Kasumi-1 (cell line): ENCODE results near the gene ENTPD2.

ENCODE experiments used
- DNase-seq, 2 experiments: peaks; one replicate each; lab custom pipeline; 2025; lab: John Stamatoyannopoulos, UW

Gene ENTPD2

DNA sequence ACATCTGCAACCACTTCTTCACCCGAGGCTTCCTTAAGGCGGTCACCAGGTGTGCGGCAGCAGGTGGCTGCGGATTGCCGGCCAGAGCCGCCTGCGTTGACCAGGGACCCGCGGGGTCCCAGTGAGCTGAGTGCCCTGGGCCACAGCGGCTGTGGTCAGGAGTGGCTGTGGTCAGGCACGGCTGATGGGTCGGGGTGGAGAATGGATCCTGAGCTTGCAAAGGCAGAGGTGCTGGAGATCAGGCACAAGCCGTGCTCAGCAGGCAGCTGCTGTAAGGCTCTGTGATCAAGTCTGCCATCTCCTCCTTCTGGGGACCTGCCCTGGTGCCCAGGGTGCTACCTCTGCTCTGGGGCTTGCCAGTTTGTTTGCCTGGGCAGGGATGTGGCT lies 25.5 kb upstream of the ENTPD2 start:
- DNase-seq: no peak

DNA sequence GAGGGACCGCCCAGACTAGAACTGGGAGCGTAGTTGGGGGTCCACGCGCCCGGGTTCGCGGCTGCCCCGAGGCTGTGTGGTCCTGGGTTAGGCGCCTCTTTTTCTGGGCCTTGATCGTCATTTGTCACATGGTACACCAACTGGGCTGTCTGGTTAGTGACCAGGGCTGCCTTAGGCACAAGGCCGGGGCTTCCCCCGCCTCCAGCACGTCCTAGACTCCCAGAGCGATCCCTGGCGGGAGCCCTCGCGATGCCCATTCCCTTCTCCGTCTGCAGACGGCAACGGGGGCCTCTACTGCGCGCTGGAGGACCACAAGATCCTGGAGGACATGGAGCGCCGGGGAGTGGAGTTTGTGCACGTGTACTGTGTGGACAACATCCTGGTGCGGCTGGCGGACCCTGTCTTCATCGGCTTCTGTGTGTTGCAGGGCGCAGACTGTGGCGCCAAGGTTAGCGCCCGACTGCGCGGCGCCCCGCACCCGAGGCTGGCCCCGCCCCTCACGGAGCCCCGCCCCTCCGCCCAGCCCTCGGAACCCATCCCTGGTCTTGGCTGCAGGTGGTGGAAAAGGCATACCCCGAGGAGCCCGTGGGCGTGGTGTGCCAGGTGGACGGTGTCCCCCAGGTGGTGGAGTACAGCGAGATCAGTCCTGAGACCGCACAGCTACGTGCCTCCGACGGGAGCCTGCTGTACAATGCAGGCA lies 25.0 kb upstream of the ENTPD2 start:
- DNase-seq: no peak

DNA sequence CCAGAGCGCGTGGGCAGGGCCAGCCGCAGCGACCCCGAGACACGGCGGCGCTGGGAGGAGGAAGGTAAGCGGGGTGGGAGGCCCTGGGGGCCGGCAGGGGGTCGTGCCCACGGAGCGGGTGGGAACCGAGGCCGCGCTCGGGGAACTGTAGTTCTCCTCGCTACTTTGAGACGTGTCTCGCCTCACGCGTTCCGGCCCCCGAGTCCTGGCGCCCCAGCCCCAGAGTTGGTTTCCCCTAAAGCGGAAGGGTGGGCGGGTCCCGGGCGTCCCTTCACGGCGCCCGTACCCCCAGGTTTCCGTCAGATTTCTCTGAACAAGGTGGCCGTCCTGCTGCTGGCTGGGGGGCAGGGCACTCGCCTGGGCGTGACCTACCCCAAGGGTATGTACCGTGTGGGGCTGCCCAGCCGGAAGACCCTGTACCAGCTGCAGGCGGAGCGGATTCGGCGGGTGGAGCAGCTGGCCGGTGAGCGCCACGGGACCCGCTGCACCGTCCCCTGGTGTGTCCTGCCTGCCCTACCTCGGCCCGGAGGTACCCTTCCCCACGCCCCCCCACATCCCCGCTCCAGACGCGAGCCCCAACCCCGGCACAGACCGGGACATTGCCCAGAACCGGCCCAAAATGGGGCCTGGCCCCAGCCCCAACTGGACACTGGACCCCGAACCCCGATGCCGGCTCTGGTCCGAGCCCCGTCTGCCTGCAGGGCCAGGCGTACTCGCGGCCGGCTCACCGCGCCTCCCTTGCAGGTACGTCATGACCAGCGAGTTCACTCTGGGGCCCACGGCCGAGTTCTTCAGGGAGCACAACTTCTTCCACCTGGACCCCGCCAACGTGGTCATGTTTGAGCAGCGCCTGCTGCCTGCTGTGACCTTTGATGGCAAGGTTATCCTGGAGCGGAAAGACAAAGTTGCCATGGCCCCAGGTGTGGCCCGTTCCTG lies 24.2 kb upstream of the ENTPD2 start:
- no peak for DNase-seq

DNA sequence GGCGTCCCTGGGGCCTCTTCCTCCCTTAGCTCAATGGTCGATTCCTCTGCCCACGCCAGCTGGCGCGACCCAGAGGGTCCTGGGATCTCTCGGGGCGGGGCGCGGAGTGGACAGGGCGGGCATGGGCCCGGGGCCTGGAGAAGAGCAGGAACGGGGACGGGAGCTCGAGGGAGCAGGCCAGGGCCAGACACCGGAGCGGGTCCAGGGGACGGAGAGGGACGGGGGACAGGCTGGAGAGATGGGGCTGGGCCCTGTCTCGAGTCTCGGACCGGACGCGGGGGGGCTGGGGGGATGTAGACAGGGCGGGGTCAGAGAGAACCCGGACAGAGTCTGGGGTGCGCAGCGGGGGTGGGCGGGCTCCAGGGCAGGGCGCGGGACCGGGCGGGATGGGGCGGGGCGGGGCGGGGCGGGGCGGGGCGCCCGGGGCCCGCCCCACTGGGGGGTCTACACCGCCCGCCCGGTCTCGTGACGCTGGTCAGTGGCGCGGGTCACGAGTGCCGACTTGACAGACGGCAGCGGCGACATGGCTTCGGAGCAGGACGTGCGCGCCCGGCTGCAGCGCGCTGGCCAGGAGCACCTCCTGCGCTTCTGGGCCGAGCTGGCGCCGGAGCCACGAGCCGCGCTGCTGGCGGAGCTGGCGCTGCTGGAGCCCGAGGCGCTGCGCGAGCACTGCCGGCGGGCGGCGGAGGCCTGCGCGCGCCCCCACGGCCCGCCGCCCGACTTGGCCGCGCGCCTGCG lies 23.3 kb upstream of the ENTPD2 start, which contains the start of gene UAP1L1:
Gene UAP1L1 (plus strand): TSS at position 508 of the 738 bp plus-strand sequence. CDS start 16 bp downstream, at position 524.
- DNase-seq: peak; percentile 8 to 9

DNA sequence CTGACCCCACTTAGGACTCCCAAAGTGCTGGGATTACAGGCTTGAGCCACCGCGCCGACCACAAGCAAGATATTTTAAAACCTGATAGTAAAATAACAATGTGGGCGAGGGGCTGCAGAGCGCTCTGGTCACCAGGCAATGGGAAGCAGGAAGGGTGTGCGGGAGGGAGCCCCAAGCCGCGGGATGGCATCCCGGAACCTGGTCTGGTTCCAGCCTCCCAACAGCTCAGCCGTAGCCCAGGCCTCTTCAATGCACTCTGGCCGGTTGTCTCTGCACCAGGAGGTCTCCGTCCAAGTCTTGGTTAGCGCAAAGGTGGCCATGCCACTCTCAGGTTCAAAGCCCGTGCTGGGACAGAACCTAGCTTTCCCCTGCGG lies 22.8 kb upstream of the ENTPD2 start:
- DNase-seq: no peak

DNA sequence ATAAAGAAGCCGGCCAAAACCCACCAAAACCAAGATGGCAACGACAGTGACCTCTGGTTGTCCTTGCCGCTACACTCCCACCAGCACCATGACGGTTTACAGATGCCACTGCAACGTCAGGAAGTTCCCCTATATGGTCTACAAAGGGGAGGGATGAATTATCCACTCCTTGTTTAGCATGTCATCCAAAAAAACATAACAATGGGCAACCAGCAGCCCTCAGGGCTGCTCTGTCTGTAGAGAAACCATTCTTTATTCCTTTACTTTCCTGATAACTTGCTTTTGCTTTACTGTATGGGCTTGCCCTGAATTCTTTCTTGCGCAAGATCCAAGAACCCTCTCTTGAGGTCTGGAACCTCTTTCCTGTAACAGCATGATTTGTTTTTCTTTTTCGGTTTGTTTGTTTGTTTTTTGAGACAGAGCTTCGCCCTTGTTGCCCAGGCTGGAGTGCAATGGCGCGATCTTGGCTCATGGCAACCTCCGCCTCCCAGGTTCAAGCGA lies 21.5 kb upstream of the ENTPD2 start:
- DNase-seq: no peak

DNA sequence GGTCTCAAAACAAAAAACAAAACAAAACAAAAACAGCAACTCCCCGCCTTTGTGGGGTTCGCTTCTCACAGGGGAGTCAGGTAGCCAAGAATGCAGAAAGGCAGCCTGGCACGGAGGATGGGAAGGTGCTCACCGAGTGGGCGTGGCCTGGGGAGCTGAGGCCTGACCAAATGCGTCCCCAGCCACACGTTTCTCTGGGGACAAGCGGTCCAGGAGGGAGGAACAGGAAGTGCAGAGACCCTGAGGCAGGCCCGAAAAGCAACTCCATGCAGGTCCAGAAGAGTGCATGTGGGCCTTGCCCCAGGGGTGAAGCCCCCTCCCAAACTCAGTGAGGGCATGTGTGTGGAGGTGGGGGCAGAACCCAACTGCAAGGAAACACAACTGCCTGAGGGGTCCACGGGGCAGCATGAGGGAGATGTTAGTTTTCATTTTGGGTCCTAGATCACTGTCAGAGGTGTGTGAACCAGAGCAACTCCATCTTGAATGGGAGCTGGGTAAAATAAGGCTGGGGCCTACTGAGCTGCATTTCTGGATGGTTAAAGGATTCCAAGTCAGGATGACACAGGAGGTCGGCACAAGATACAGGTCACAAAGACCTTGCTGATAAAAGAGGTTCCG lies 20.9 kb upstream of the ENTPD2 start:
- no peak for DNase-seq

DNA sequence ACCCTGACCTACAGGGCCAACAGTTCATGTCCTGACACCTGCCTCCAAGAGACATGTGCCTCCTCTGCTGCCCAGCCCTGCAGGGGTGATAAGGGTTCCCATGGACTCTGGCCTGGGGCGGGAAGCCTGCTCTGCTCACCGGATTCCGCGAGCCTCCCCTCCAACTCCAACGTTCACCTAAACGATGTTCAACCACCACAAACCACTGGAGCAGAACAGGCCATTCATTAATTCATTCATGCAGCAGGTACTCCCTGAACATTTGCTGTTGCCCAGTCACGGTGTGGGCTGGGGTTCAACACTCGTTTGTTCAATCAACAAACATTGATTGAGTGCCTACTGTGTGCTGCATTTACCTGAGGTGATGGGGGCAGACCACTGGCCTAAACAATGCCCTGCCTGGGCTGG lies 20.1 kb upstream of the ENTPD2 start:
- DNase-seq: no peak

DNA sequence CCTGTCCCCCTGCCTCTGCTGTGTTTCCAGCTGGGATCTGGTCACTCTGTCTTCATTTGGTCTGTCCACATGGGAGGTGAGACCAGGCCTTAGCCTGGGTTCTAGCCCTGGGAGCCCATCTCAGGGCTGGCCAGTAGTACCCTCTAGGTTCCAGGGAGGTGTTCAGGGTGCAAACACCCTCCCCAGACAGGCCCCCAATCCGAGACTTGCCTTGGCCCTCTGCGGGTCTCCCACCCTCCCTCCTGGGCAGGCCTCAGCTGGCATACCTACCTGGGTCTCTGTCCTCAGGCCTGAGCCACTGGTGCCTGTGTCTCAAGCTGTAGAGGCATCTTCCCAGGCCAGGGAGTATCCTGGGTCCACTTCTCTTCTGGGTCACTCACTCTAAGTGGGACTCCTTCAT lies 17.4 kb upstream of the ENTPD2 start:
- no peak for DNase-seq

DNA sequence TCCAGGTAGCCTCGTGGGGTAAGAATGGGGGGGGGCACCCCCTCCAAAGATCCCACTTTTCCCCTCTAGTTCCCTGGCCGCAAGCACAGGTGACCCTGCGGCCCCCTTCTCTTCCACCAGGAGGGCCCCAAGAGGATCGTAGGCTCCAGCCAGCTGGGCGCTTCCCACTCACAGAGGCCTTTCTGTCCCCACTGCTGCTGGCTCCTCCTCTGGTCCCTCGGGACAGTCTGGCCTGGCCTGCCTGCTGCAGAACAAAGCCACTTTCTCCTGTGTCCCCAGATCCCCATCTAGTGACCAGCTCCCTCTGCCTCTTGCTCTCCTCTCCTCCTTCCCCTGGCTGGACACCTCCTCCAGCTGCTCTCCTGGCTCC lies 17.0 kb upstream of the ENTPD2 start:
- DNase-seq: no peak

DNA sequence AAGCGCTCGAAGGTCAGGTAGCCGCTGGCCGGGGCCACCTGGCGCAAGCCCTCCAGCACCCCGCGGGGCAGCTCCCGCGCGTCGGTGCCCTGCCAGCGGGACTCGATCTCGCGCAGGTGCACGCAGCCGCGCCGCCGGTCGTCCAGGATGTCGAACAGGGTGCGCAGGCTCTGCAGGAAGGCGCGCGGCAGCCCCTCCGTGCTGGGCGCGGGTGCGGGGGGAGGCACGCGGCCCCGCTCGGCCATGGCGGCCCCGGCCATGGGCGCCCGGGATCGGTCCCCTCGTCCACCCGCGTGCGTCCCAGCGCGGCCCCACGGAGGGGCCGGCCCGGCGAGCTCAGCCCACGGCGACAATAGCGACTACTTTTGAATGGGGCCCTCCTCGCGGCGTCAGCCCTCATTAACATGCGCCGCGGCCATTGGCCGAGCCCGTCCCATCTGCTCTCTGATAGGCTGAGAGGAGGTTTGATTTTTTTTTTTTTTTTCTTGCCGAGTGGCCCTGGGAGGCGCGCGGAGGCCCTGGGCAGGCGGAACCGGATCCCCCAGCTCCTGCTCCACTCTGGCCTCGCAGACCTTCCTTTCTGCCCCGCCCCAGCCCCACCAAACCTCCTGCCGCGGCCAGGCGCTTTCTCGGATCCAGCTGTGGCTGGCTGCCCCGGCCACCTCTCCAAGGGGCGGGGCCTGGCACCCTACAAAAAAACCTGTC lies 16.5 kb upstream of the ENTPD2 start, which contains the start of gene SAPCD2:
Gene SAPCD2 (minus strand): TSS at position 357 of the 705 bp plus-strand sequence. CDS start 97 bp downstream, at position 260.
- peak; percentile 84 to 86 for DNase-seq

DNA sequence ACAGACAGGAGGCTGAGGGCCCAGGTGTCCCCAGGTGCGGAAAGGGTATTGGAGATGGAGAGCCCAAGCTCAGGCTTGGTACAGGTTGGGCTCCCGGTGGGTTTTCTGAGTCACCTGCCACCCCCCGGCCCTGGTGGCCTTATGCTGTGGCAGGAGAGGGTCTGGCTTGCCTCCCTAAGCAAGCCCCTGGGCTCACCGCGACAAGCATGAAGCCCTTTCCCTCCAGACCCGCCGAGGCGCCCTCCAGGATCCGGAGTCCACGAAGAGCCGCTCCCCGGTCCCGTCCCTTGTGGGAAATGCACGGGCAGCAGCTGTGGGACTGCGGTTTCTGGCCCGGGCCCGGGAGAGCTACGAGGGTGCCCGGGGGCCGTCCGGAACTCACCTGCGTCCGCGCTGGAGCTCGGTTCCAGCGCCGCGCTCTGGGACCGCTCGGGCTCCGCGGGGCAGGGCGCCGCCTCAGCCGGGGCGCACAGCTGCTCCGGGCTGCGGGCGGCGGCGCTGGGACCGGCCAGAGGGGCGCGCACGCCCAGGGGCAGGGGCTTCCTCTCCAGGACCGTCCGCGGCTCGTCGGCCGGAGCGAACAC lies 15.7 kb upstream of the ENTPD2 start:
- no peak for DNase-seq

DNA sequence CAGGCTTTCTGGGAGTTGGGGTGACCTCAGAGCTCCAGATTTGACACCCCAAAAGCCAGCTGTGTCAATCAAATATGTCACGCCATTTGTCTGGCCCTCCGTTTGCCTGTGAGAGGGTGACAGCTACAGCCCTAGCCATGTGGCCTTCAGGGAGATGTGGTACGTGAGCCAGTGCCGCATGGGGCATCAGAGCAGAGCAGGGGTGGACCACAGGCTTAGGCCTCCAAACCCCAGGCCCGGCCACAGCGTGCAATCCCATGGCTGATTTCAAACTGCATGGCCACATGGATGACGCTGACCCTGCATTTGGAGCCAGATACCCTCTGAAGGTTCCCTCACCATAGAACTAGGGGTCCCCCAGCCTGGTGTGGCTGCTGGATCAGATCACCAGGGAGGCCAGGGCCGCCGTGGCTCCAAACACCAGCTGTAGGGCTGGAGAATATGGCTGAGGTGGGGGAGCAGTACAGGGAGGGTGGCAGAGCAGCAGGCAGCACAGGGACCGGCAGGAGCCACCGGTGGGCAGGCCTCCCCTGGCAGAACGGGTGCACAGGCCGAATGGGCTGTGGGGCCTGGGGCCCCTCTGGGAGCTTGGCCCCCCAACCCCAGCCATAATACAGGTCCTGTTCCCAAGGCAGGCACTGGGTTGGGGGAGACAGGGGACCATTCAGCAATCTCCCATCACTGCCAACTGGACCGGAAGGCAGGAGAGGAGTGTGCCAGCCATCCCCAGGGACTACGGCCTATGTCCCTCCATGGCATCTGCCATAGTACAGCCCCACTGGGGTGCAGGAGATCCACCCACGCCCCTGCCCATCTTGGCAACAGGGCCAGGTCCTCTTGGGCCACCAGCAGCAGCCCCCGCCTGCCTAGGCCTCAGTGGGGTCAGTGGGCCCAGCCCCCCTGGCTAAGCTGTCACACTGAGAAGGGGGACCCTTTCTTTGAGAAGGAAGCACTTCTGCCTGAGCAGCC lies 15.0 kb upstream of the ENTPD2 start:
- DNase-seq: no peak

DNA sequence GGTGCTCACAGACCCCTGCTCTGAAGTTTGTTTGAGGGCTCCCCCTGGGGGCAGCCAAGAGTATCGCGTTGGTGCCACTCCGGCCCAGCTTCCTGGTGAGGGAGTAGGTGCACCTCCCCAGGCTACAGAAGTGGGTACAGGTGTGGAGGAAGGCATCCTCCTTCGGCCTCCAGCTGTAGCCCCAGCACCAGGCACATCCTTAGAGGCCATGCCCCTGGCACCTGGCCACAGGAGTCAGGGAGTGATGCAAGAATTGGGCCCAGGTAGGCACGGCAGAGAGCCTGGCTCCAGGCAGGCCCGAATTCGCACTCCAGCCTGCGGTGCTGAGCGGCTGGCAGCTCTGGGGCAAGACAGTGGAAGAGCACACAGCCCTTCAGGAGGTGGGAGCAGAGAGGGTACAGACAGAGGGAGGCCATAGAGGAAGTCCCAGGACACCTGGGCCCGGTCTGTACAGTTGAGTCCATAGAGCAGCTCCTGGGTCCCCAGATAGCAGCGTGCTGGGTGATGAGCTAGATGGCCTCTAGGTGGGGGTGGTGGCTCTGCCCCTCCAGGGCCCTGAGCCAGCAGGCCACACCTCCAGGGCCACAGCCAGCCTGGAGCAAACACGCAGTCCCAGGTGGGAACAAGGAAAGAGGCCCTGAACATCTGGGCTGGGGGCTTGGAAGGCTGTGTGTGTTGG lies 14.1 kb upstream of the ENTPD2 start:
- DNase-seq: peak; percentile 65 to 82

DNA sequence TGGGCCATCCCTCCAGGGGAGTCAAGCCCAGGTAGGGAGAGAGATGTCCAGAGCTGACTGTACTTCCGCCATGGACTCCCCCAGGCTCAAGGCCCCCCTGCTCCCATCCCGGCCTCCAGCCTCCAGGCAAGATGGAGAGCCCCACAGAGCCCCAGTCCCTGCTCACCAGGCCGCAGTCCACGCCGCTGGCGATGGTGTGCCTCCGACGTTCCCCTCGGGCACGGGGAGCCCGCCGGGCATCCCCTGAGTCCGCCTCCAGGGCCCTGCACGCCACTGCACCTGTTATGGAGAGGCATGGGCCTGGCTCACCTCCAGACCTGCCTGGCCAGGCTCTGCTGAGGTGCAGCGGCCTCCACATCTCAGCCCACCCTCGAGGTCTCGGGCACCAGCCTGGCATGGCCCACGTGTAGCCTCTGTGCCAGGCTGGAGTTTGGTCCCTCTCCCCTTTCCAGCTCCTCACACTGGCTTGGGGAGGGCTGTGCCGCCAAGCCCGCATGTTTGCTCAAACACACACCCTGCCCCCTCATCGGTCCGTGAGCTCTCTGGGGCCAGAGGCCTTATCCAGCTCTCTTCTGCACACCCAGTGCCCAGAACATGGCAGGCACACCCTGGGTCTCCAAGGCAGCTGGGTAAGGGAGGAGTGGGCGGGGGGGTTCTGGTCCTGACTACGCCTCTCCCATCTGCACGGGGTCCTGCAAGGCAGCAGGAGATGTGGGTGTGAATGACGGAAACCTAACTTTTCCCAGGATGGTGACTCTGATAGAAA lies 12.4 kb upstream of the ENTPD2 start:
- DNase-seq: no peak

DNA sequence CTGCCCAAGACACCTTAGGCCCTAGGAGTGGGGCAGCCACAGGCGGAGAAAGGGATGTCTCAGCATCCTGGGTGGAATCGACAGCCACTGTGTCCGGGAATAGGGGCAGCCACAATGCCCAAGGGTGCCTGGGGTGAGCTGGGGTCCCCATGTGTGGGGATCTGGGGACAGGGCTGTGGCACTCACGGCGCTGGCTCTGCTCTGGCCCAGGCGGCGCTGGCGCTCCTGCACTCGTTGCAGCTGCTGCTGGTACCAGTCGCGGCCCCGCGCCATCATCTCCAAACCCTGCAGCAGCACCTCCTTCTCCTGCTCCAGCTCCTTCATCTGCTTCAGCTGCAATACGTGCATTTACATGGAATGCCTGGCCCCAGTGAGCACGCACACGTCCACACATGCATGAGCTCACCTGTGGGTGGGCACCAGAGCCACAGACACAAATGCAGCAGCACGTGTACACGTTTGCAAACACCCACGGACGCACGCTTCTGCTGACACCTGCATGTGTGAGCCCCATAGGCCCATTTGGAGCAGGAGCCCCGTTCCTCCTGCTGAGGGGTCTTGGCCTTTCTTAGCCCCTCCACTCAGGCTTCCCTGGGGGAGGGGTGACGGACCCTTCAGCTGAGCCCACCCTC lies 11.6 kb upstream of the ENTPD2 start:
- no peak for DNase-seq

DNA sequence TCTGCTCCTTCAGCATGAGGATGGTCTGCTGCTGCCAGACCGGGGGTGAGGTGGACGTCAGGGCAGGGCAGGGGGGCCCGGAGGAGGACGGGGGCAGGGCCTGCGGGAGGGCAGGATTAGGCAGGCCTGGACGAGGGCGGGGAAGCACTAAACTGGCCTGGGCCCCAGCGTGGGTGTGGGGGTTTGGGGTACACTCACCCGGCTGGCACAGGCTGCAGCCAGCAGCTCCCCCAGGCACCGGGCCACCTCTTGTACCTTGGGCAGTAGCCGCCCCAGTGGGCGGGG lies 11.0 kb upstream of the ENTPD2 start:
- no peak for DNase-seq
